ENCODE results near the gene GRK7.

DNA sequence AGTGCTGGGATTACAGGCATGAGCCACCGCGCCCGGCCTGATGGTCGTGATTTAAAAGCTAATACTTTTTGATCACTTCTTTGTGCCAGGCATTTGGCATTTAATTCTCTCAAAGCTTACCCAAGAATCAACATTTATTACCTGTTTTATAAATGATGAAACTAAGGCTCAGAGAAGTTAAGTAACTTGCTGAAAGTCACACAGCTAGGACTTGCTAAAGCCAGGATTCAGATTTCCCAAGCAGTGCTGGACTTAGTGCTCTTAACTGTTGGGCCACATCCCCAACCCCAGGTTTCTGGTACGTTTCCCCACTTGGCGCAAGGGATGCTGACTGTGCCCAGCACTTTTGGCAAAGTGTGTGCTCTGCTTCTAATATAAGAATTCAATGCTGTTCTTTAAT is 10.5 kb downstream of the GRK7 start:
- TF ChIP-seq, protein P1, sequence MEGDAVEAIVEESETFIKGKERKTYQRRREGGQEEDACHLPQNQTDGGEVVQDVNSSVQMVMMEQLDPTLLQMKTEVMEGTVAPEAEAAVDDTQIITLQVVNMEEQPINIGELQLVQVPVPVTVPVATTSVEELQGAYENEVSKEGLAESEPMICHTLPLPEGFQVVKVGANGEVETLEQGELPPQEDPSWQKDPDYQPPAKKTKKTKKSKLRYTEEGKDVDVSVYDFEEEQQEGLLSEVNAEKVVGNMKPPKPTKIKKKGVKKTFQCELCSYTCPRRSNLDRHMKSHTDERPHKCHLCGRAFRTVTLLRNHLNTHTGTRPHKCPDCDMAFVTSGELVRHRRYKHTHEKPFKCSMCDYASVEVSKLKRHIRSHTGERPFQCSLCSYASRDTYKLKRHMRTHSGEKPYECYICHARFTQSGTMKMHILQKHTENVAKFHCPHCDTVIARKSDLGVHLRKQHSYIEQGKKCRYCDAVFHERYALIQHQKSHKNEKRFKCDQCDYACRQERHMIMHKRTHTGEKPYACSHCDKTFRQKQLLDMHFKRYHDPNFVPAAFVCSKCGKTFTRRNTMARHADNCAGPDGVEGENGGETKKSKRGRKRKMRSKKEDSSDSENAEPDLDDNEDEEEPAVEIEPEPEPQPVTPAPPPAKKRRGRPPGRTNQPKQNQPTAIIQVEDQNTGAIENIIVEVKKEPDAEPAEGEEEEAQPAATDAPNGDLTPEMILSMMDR (conservative IDR thresholded peaks at IDR 0.05; ENCODE audit: low read length), result no peak
- TF ChIP-seq EZH2phosphoT487 (IDR thresholded peaks at IDR 0.05; ENCODE audit: borderline replicate concordance, low read depth, low read length), result no peak
